Keratinocyte (primary cell): Measurements from ENCODE around the gene OR6B3. TPM values are rescaled to one million over a fixed set of nuclear protein-coding genes. Genes with fewer than 3 reads are reported as not detected.

Experiments
- DNase-seq: peaks from one replicate; pipeline ENCODE4 v3.0.0-alpha.2; 2011; ENCODE audit warnings: low read depth, missing footprints, low spot score
- FAIRE-seq: peaks from 2 replicates; lab custom pipeline; 2011; peaks lifted over from hg19 to GRCh38; lab: Jason Lieb, UNC
- H2AFZ ChIP-seq: 2 replicates; pipeline ENCODE4 v1.6.0; 2012; ENCODE audit warnings: low read length, control low read depth, inconsistent platforms; ENCODE audit not compliant: control insufficient read depth
- H3K27ac ChIP-seq: 2 replicates; pipeline ENCODE4 v1.5.1; 2011; ENCODE audit warnings: low read length; ENCODE audit not compliant: control insufficient read depth, insufficient read depth
- H3K27me3 ChIP-seq: 3 replicates; pipeline ENCODE4 v1.6.0; 2011; ENCODE audit warnings: low read length; ENCODE audit not compliant: control insufficient read depth, insufficient read depth; ENCODE audit errors: extremely low read depth
- H3K36me3 ChIP-seq, 2 experiments: 2 replicates in 1 of 2; 3 replicates in 1 of 2; pipeline ENCODE4 v1.5.1; 2011; ENCODE audit warnings: low read length in 2 of 2, mild to moderate bottlenecking in 1 of 2; ENCODE audit not compliant: control insufficient read depth in 2 of 2, insufficient read depth in 2 of 2; ENCODE audit errors: extremely low read depth in 1 of 2
- H3K4me1 ChIP-seq: 3 replicates; pipeline ENCODE4 v1.5.1; 2011; ENCODE audit warnings: low read length; ENCODE audit not compliant: control insufficient read depth, insufficient read depth; ENCODE audit errors: extremely low read depth
- H3K4me2 ChIP-seq: 3 replicates; pipeline ENCODE4 v1.6.0; 2011; ENCODE audit warnings: low read depth, low read length; ENCODE audit not compliant: control insufficient read depth, insufficient read depth; ENCODE audit errors: extremely low read depth
- H3K4me3 ChIP-seq, 3 experiments: fragments of 200-600 bp in 1 of 3; sonication (generic) in 1 of 3; 2 replicates in 2 of 3; 3 replicates in 1 of 3; pipeline ENCODE4 v1.5.1; 2011 to 2016; ENCODE audit warnings: low read length in 3 of 3, mild to moderate bottlenecking in 3 of 3, control low read depth in 2 of 3, inconsistent platforms in 1 of 3, low read depth in 1 of 3, mixed read lengths in 1 of 3, mixed run types in 1 of 3, moderate library complexity in 1 of 3; ENCODE audit not compliant: control insufficient read depth in 2 of 3, insufficient read depth in 2 of 3; ENCODE audit errors: extremely low read depth in 1 of 3
- H3K79me2 ChIP-seq: 2 replicates; pipeline ENCODE4 v1.6.0; 2012; ENCODE audit warnings: low read length; ENCODE audit not compliant: control insufficient read depth, insufficient read depth
- H3K9ac ChIP-seq: 3 replicates; pipeline ENCODE4 v1.6.0; 2011; ENCODE audit warnings: low read length; ENCODE audit not compliant: control insufficient read depth, insufficient read depth; ENCODE audit errors: extremely low read depth
- H3K9me1 ChIP-seq: 3 replicates; pipeline ENCODE4 v1.6.0; 2011; ENCODE audit warnings: low read length; ENCODE audit not compliant: control insufficient read depth, insufficient read depth; ENCODE audit errors: extremely low read depth
- H3K9me3 ChIP-seq: 2 replicates; pipeline ENCODE4 v1.5.1; 2012; ENCODE audit warnings: low read depth, low read length; ENCODE audit not compliant: control insufficient read depth
- H4K20me1 ChIP-seq: 3 replicates; pipeline ENCODE4 v1.6.0; 2011; ENCODE audit warnings: low read length; ENCODE audit not compliant: control insufficient read depth, insufficient read depth; ENCODE audit errors: extremely low read depth
- CTCF ChIP-seq, 3 experiments: IDR thresholded peaks in 1 of 3; conservative IDR thresholded peaks in 1 of 3; optimal IDR thresholded peaks in 1 of 3; 2 replicates in 2 of 3; 3 replicates in 1 of 3; pipeline versions ENCODE3 to v1.5.1; 2011; ENCODE audit warnings: low read length in 3 of 3, mild to moderate bottlenecking in 3 of 3, moderate library complexity in 2 of 3, control low read depth in 1 of 3, inconsistent platforms in 1 of 3; ENCODE audit not compliant: insufficient read depth in 2 of 3; ENCODE audit errors: extremely low read depth in 1 of 3
- EZH2 ChIP-seq: IDR thresholded peaks from one replicate; pipeline ENCODE4 v1.6.1; 2012; ENCODE audit warnings: inconsistent platforms, mild to moderate bottlenecking, low read length, moderate library complexity
- dilution Hi-C: fragments of 300-500 bp; cut with MboI; formaldehyde crosslinking; loops from one replicate; pipeline ENCODE4 v1.7.0; 2020; ENCODE audit warnings: low sequenced_read_pairs; ENCODE audit not compliant: extremely low pct_ligation_motif_present
- polyA plus RNA-seq, 5 experiments: library from polyadenylated mRNA; depleted of rRNA in 3 of 5; stranded (reverse) in 3 of 5; stranded (forward) in 1 of 5; unstranded in 1 of 5; fragments of >200 nt; gene quantifications; 1 replicate in 1 of 5; 2 replicates in 3 of 5; 3 replicates in 1 of 5; pipeline versions ENCODE4 v1.2.1 to v1.2.3, GENCODE V29; 2011 to 2012; ENCODE audit warnings: missing spikeins in 2 of 5, low read depth in 1 of 5, low replicate concordance in 1 of 5

OR6B3 gene
- polyA plus RNA-seq, 1 donor (not counting 4 experiments of a cell fraction or from before 2014, with no cell fraction given), result not detected

- Histone ChIP-seq H3K27me3 (peaks cover 15% of the 10 kb centered on the region), H3K36me3 (no peaks in the 10 kb centered on the region), H2AFZ (no peak overlapping the region), H4K20me1 (no peaks in the 10 kb centered on the region), H3K4me2 (no peak overlapping the region), H3K9ac (no peak overlapping the region), H3K4me1 (no peaks in the 10 kb centered on the region), H3K9me1 (no peaks in the 10 kb centered on the region), H3K9me3 (no peaks in the 10 kb centered on the region), H3K4me3 (no peak overlapping the region), H3K79me2 (no peaks in the 10 kb centered on the region), H3K27ac (no peak overlapping the region)
- dilution Hi-C loops, result no loop called here
- TF ChIP-seq EZH2 (no peak), CTCF (optimal IDR thresholded peaks at IDR 0.05 in 1 of 3, IDR thresholded peaks at IDR 0.05 in 1 of 3, conservative IDR thresholded peaks at IDR 0.05 in 1 of 3; ENCODE audit: extremely low read depth in 1 of 3, insufficient read depth in 2 of 3, low read length in 3 of 3) (no peak)
- no peak for FAIRE-seq
- DNase-seq, result no peak
These were observed 3.0 kb downstream of the OR6B3 start for GRCh38 chr2:240050278-240050677.

GRCh38 chr2:240048237-240048636, 5.1 kb downstream of the OR6B3 start:
- no peaks in the 10 kb centered on the region for H3K36me3 ChIP-seq
- no peak overlapping the region for H3K4me2 ChIP-seq
- no peaks in the 10 kb centered on the region for H3K9me1 ChIP-seq
- no peaks in the 10 kb centered on the region for H3K9me3 ChIP-seq
- H3K4me1 ChIP-seq, result no peaks in the 10 kb centered on the region
- no peaks in the 10 kb centered on the region for H4K20me1 ChIP-seq
- H3K9ac ChIP-seq, result no peak overlapping the region
- no peaks in the 10 kb centered on the region for H3K79me2 ChIP-seq
- H3K27me3 ChIP-seq, result peaks cover 11% of the 10 kb centered on the region
- TF ChIP-seq EZH2 (no peak), CTCF (optimal IDR thresholded peaks at IDR 0.05 in 1 of 3, IDR thresholded peaks at IDR 0.05 in 1 of 3, conservative IDR thresholded peaks at IDR 0.05 in 1 of 3; ENCODE audit: extremely low read depth in 1 of 3, insufficient read depth in 2 of 3, low read length in 3 of 3) (no peak)
- dilution Hi-C loops, result no loop called here
- no peak overlapping the region for H3K27ac ChIP-seq
- H2AFZ ChIP-seq, result no peak overlapping the region
- no peak overlapping the region for H3K4me3 ChIP-seq
- FAIRE-seq, result no peak
- DNase-seq, result no peak
